Activated CD8-positive, alpha-beta T cell treated with anti-CD3 and anti-CD28 coated beads for 36 hours (primary cell): Measurements from ENCODE around the gene FBXW7. TPM values are rescaled to one million over a fixed set of nuclear protein-coding genes. Genes with fewer than 3 reads are reported as not detected.

Experiments
- ATAC-seq: fragments of 200-7000 bp; cut with Tn5 transposase; one replicate; pipeline ENCODE4 v1.10.0; 2021; ENCODE audit warnings: mild to moderate bottlenecking, moderate library complexity
- CTCF ChIA-PET: fragments of 350-600 bp; sonication (Branson Sonifier 250); formaldehyde crosslinking; loops from one replicate; lab custom pipeline; 2021; ENCODE audit warnings: antibody characterized with exemption; lab: Charles Lee
- POLR2A ChIA-PET: fragments of 350-600 bp; sonication (Branson Sonifier 250); formaldehyde crosslinking; loops from one replicate; lab custom pipeline; 2021; ENCODE audit warnings: antibody characterized with exemption; lab: Charles Lee
- DNase-seq: peaks from one replicate; pipeline ENCODE4 v3.0.0-alpha.2; 2020
- H3K27ac Mint-ChIP-seq: one replicate; pipeline ENCODE4 v1.8.0; 2021; ENCODE audit warnings: mild to moderate bottlenecking, mixed read lengths
- H3K27me3 Mint-ChIP-seq: one replicate; pipeline ENCODE4 v1.8.0; 2021; ENCODE audit warnings: mixed read lengths
- H3K36me3 Mint-ChIP-seq: one replicate; pipeline ENCODE4 v1.8.0; 2021; ENCODE audit warnings: low read depth, mixed read lengths
- H3K4me1 Mint-ChIP-seq: one replicate; pipeline ENCODE4 v1.8.0; 2021; ENCODE audit warnings: low read depth, mixed read lengths
- H3K4me3 Mint-ChIP-seq: one replicate; pipeline ENCODE4 v1.8.0; 2021; ENCODE audit warnings: mild to moderate bottlenecking, moderate library complexity, mixed read lengths
- H3K9me3 Mint-ChIP-seq: one replicate; pipeline ENCODE4 v1.8.0; 2021; ENCODE audit warnings: mixed read lengths
- CTCF ChIP-seq: fragments of 200-600 bp; IDR thresholded peaks from one replicate; pipeline ENCODE4 v1.8.0; 2022; ENCODE audit warnings: antibody characterized with exemption, mild to moderate bottlenecking
- intact Hi-C: fragments of 100-400 bp; cut with micrococcal nuclease; formaldehyde crosslinking; loops from one replicate; pipeline ENCODE4 v1.10.0; 2022
- total RNA-seq, 2 experiments: library from RNA; stranded (reverse); gene quantifications; one replicate each; pipeline ENCODE4 v1.2.3, GENCODE V29; 2021

Gene FBXW7
- total RNA-seq, 2 experiments from 2014 or later: 32.6 to 35.1 TPM

- H3K4me1 Mint-ChIP-seq: peaks cover 23% of the 10 kb centered on the region
- ATAC-seq (no peak), DNase-seq (no peak)
- H3K27me3 Mint-ChIP-seq: no peaks in the 10 kb centered on the region
- no peak overlapping the region for H3K4me3 Mint-ChIP-seq
- H3K36me3 Mint-ChIP-seq: peaks cover 3% of the 10 kb centered on the region
- intact Hi-C loops: no loop called here
- no peak for TF ChIP-seq CTCF
- H3K9me3 Mint-ChIP-seq: no peaks in the 10 kb centered on the region
- no peak overlapping the region for H3K27ac Mint-ChIP-seq
- CTCF ChIA-PET: interaction anchor here (1.1 kb wide), 1 partner anchor 16 kb away, joined by 3 read pairs; no protein-coding TSS in a partner anchor
- POLR2A ChIA-PET: no interaction called here
Measured at GRCh38 chr4:152424396-152424795, 111.5 kb downstream of the FBXW7 start.

GRCh38 chr4:152422817-152423320, 113.0 kb downstream of the FBXW7 start:
- TF ChIP-seq CTCF: no peak
- DNase-seq (no peak), ATAC-seq (no peak)
- no peak overlapping the region for H3K4me3 Mint-ChIP-seq
- H3K36me3 Mint-ChIP-seq: peaks cover 1% of the 10 kb centered on the region
- no peaks in the 10 kb centered on the region for H3K9me3 Mint-ChIP-seq
- H3K27ac Mint-ChIP-seq: no peak overlapping the region
- ChIA-PET CTCF (interaction anchor here (0.8 to 1.3 kb wide), 4 partner anchors 13 to 217 kb away, joined by 3 to 4 read pairs (median 3); no protein-coding TSS in a partner anchor), POLR2A (no interaction called here)
- H3K4me1 Mint-ChIP-seq: peaks cover 30% of the 10 kb centered on the region
- intact Hi-C loops: no loop called here
- H3K27me3 Mint-ChIP-seq: no peaks in the 10 kb centered on the region

GRCh38 chr4:152421576-152421975, 114.3 kb downstream of the FBXW7 start:
- no peak overlapping the region for H3K4me3 Mint-ChIP-seq
- intact Hi-C loops: no loop called here
- TF ChIP-seq CTCF: no peak
- DNase-seq (no peak), ATAC-seq (no peak)
- H3K9me3 Mint-ChIP-seq: no peaks in the 10 kb centered on the region
- H3K4me1 Mint-ChIP-seq: peaks cover 35% of the 10 kb centered on the region
- peaks cover 1% of the 10 kb centered on the region for H3K36me3 Mint-ChIP-seq
- CTCF ChIA-PET: interaction anchor here (1.1 to 2.2 kb wide), 2 partner anchors 13 to 15 kb away, joined by 4 to 14 read pairs; no protein-coding TSS in a partner anchor
- no peak overlapping the region for H3K27ac Mint-ChIP-seq
- no peaks in the 10 kb centered on the region for H3K27me3 Mint-ChIP-seq
- POLR2A ChIA-PET: no interaction called here

- H3K27ac Mint-ChIP-seq: no peak overlapping the region
- no peak for TF ChIP-seq CTCF
- POLR2A ChIA-PET: no interaction called here
- DNase-seq: no peak
- H3K4me1 Mint-ChIP-seq: peaks cover 38% of the 10 kb centered on the region
- intact Hi-C loops: no loop called here
- H3K36me3 Mint-ChIP-seq: no peaks in the 10 kb centered on the region
- CTCF ChIA-PET: interaction anchor here (2.2 kb wide), 1 partner anchor 11 kb away, joined by 14 read pairs; no protein-coding TSS in a partner anchor
- H3K4me3 Mint-ChIP-seq: no peak overlapping the region
- H3K27me3 Mint-ChIP-seq: no peaks in the 10 kb centered on the region
- no peak for ATAC-seq
- no peaks in the 10 kb centered on the region for H3K9me3 Mint-ChIP-seq
Measured at GRCh38 chr4:152419809-152420208, 116.1 kb downstream of the FBXW7 start.

GRCh38 chr4:152417673-152418072, 118.2 kb downstream of the FBXW7 start:
- peaks cover 44% of the 10 kb centered on the region for H3K4me1 Mint-ChIP-seq
- no peak overlapping the region for H3K4me3 Mint-ChIP-seq
- no peak for TF ChIP-seq CTCF
- no peaks in the 10 kb centered on the region for H3K36me3 Mint-ChIP-seq
- ChIA-PET POLR2A (interaction anchor here (1.0 kb wide), 1 partner anchor 1064 kb away, joined by 3 read pairs; no protein-coding TSS in a partner anchor), CTCF (interaction anchor here (0.7 to 2.7 kb wide), 6 partner anchors 9 to 37 kb away, joined by 3 to 21 read pairs (median 3); no protein-coding TSS in a partner anchor)
- DNase-seq (no peak), ATAC-seq (no peak)
- no peak overlapping the region for H3K27ac Mint-ChIP-seq
- H3K27me3 Mint-ChIP-seq: no peaks in the 10 kb centered on the region
- intact Hi-C loops: no loop called here
- no peaks in the 10 kb centered on the region for H3K9me3 Mint-ChIP-seq
